Mammary epithelial cell (primary cell): Measurements from ENCODE around the gene MTMR10.

Experiments
- EZH2 ChIP-seq: IDR thresholded peaks from 2 replicates; pipeline ENCODE4 v1.6.1; 2012; ENCODE audit warnings: low read length, inconsistent platforms, borderline replicate concordance
- TF ChIP-seq, protein P1 (sequence below), 2 donors: IDR thresholded peaks in 1 of 2; conservative IDR thresholded peaks in 1 of 2; 2 replicates each; pipeline ENCODE4 v1.5.1; 2011 to 2012; ENCODE audit warnings: inconsistent platforms in 2 of 2, low read length in 2 of 2, mild to moderate bottlenecking in 2 of 2, control low read depth in 1 of 2, low read depth in 1 of 2; ENCODE audit not compliant: insufficient read depth in 1 of 2; ENCODE audit errors: extremely low read depth in 1 of 2

DNA sequence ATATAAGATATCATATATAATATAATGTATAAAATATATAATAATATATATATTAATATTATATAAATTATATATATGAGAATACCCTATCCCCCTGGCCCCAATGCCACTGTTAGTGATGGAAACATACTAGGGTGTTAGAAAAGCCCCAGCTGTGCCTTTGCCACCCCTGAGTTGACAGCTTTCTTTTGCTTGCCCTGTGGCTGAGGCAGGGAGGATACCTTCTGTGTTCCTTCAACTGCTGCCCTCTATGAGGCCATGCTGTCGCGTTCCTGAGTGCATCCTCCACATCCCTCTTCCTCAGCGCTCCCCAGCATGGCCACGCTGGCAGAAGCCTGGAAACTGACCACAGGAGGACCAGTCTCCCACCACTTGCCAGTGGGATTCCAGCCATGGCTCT, 61.4 kb downstream of the MTMR10 start:
- TF ChIP-seq, protein P1, sequence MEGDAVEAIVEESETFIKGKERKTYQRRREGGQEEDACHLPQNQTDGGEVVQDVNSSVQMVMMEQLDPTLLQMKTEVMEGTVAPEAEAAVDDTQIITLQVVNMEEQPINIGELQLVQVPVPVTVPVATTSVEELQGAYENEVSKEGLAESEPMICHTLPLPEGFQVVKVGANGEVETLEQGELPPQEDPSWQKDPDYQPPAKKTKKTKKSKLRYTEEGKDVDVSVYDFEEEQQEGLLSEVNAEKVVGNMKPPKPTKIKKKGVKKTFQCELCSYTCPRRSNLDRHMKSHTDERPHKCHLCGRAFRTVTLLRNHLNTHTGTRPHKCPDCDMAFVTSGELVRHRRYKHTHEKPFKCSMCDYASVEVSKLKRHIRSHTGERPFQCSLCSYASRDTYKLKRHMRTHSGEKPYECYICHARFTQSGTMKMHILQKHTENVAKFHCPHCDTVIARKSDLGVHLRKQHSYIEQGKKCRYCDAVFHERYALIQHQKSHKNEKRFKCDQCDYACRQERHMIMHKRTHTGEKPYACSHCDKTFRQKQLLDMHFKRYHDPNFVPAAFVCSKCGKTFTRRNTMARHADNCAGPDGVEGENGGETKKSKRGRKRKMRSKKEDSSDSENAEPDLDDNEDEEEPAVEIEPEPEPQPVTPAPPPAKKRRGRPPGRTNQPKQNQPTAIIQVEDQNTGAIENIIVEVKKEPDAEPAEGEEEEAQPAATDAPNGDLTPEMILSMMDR (conservative IDR thresholded peaks at IDR 0.05 in 1 of 2, IDR thresholded peaks at IDR 0.05 in 1 of 2; ENCODE audit: extremely low read depth in 1 of 2, insufficient read depth in 1 of 2, low read depth in 1 of 2, low read length in 2 of 2), result no peak
- TF ChIP-seq EZH2, result no peak
